Stimulated activated CD8-positive, alpha-beta memory T cell treated with anti-CD3 and anti-CD28 coated beads, Interleukin-7, amount 100 ng/mL, for 1 hour (primary cell): ENCODE measurements around the gene C1orf226.
"Not testable (repeated sequence)": the region's sequence is repeated elsewhere in the genome, so short reads cannot be mapped to it uniquely, and the experiment has no call there.

Experiments used
- DNase-seq, 2 donors: peaks; one replicate each; pipeline ENCODE4 v3.0.0-alpha.2; 2020; ENCODE audit warnings: low read depth in 2 of 2

C1orf226 gene, protein sequence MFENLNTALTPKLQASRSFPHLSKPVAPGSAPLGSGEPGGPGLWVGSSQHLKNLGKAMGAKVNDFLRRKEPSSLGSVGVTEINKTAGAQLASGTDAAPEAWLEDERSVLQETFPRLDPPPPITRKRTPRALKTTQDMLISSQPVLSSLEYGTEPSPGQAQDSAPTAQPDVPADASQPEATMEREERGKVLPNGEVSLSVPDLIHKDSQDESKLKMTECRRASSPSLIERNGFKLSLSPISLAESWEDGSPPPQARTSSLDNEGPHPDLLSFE

DNA sequence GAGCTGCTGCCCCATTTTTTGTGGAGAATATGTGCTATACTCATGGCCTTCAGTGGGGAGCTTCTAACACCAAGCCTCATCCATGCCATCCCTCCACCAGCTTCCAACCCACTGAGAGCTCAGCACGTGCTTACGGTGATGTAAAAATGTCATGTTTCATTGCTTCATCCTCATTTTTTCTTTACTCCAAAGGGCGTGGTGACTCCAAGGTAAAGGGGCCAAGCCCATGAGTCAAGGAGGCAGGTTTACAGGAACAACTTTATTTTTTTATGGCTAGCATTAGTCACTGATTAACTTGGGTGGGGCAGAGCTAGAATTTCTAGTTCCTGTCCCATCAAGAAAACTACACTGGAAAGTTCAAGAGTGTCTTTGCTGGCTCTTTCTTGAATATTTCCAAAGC is at the start of gene C1orf226:
Gene C1orf226 (plus strand): TSS at position 346 of the 400 bp plus-strand sequence. CDS start 174 bp downstream, outside the sequence.
- DNase-seq = no peak

DNA sequence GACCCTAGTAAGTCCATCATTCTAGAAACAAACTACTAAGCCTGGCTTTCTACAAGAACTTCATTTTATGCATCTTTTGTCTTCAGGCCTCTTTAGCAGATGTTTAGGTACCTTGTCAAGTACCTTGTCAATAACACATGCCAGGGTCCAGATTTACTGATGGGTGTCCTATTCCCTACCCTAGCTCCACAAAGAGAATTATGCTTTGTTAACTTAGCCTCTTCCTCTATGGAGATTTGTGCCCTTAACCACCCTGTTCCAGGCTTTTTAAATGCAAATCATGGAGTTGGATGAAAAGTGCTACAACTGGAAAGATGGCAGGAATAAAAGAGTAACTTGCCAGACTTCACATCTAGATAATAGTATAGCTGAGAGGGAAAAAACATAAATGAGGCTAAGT is 47.5 kb upstream of the C1orf226 start:
- DNase-seq = no peak

DNA sequence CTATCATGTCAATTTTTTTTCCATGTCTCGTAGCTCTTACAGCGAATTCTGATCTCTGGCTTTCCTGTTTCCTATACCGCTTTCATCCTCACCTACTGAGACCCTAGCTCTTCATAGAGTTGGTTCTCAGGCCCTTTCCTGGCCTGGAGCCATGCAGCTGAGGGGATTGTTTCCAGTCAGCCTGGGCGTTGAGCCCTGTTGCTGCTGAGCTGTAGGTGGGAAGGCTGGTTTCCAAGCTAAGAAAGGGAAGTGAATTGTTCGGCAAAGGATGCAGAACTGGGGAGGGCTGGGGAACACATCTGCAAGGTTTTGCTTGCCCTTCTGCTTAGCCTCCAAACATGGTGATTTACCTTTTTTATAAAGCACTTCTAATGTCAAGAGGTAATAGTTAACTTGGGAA is 46.4 kb upstream of the C1orf226 start:
- no peak for DNase-seq

DNA sequence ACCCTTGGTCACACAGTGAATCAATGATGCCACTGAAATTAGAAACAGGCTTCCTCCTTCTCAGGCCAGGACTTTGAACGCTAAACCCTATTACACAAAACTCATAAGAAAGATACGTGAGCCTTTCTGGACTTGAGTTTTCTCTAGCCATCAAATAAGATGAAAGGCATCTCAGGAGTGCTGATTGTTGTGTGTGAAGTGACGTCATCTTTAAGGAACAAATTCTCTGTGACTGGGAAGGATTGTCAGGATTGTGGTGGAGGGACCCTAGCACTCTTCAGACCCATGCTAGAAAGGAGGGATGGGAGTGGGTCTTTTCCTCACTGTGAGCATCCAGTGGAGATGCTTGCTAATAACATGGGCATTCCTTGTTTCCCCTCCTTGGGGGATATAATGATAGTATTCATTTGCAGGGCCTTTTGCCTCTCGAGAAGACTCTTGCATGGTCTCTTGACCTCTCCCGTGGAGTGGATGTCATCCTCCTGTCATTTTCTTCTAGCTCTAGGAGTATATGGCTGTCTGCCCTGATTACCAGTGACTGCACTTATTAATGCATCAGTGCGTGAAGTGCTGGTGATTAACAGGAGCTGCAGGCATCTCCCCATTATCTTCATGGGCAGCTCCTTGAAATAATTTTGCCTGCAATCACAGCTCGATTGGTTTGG is 44.8 kb upstream of the C1orf226 start:
- no peak for DNase-seq

DNA sequence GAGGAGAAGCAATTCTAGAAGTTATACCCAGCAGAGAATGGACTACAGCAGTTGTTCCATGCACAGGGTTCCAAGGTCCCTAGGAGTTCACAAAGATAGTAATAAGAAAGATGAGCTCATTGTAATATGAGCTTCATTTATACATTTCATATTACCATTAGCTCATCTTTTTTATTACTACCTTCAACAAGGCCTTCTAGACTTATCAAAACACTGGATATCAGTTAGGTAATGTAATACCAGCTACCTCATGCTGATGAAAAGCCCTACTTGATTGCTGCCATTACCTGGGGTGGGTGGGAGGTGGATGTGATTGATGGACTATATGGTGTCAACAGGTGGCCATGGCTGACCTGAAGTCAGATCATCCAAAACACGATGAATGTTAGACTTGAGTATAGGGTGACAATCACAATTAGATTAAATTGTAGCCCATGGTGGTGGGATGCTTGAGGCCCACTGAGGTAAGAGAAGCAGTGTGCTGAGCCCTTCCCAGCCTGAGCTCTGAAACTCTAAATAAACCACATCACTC is 39.0 kb upstream of the C1orf226 start:
- DNase-seq = no peak

DNA sequence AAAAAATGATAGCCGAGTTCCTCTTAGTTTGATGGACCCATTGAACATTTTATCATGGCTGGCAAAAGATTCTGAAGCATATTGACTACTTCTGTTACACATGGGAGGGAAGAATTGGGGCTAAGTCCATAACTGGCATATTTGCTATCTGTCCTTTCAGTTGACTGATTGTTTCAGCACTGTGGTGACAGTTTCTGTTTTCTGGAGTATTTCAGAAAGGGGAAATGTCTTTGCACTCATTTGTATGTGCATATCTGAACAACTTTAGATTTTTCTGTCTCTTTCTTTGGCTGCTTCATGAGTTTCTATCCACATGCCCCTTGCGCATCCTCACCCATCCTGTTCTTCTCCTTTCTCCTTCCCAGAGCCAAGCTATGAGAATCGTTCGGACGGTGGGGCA is 38.1 kb upstream of the C1orf226 start:
- no peak for DNase-seq

DNA sequence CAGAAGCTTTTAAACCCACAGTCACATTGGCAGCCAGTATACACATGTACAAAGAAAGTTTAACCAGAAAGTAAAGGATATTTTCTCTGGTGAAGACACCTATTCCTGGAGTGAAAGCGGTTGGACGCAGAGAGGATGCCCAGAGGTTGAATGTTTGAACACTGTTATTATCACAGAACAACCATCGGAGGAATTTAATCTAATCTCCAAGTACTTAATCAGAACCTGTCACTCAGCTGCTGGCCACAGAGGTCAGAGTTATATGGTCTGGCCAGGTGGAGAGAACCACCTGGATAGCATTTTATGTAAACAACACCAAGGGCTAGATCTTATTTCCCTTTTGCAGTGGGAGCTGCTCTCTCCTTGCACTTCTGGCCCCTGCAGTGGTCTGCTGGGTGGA is 34.2 kb upstream of the C1orf226 start:
- DNase-seq = no peak

DNA sequence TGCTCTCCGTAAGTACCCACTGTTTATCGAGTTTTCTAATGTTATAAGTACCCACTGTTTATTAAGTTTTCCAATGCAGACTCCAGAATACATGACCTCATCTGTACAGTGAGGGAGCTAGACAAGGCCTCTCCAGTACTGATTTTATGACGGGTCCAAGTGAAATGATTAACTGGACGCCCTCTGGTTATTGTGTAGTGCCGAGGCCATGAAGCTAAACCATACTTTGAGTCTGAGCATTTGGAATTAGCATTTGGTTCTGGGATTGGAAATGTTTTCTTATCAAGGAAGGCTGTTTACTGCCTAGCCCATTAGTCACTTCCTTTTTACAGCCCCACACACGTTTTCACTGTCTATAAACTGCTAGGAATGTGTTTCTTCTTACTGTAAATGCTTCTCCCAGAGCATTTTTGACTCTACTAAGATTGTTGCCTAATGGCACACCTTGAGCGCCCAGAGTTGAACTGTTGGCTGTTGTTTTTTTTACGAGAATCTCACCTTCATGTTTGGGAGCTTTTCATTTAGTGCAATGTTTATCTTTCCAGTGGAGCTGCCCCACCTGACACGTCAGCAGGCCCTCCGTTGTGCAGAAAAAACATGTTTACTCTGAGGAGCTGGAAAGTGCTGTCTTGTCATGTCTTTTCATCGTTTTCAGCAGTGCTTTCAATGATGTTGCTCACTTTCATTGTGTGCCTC is 31.7 kb upstream of the C1orf226 start:
- DNase-seq = no peak

DNA sequence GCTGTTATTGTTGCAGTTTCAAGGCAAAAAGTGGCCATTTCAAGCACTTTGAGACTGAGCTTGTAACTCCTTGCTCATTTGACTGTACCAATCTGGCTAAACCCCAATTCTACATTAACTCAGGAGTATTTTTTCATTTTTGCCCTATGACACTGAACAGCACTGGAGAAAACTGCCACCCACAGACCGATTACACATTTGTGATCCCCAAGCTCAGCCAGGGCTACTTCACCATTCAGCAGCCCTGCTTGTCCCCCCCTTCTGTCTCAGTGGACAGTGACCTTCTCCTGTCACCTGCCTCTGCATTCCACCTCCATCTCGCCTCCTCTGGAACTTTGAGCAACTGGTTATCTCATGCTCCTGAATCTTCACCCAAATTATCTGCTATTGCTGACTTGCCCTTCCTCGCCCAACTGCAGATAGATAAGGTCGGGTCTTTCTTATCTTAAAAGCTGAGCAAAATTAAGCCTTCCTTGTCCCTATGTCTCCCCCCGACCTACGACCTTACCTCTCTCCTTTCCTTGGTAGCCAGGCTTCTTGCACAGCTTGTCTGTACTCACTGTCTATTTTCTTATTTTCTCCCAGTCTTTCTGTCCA is 30.2 kb upstream of the C1orf226 start:
- no peak for DNase-seq

DNA sequence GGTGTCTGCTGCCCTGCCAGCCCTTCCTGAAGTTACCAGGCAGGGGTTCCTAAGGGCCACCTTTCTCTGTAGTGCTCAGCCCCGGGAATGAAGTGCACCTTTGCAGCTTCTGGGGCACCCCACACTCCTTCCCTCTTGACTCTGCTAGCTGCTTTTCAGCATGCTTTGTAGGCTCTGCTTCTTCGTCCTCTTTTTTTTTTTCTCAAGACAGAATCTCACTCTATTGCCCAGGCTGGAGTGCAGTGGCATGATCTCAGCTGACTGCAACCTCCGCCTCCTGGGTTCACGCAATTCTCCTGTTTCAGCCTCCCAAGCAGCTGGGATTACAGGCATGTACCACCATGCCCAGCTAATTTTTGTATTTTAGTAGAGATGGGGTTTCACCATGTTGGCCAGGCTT is 29.7 kb upstream of the C1orf226 start:
- not testable (repeated sequence) for DNase-seq

DNA sequence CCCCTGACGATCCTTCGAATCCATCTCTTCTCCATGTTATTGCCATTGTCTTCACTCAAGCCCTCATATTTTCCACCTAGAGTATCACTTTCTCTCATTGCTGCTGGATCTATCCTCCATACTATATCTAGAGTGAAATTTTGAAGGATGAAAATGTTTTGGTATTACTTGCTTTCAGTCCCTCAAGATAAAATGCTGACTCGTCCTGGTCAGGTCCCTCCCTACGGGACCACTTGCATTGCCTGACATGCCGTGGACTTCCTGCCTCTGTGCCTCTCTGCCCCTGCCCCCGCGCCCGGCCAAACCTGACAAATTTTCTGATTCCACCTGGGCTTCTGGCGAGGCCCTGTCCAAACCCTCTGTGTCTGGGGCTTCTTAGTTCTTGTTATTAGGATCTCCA is 28.4 kb upstream of the C1orf226 start:
- no peak for DNase-seq

DNA sequence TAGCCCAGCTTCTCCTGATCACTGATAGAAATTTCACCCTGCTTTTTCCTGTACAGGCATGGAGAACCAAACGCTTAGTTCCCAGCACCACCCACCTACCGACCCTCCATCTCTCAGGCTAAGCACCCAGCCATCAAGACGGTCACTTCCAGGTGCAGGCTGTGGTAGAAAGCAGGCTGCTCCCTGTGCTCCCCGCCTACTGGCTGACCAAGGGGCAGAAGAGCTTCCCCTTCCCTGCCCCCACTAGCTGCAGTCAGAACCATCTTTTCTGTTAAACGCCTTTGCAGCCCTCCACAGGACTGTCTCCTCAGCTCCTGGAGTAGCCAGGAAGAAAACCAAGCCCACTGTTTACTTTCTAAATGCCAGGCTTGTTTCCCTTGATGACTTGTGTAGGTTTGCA is 27.8 kb upstream of the C1orf226 start:
- no peak for DNase-seq

DNA sequence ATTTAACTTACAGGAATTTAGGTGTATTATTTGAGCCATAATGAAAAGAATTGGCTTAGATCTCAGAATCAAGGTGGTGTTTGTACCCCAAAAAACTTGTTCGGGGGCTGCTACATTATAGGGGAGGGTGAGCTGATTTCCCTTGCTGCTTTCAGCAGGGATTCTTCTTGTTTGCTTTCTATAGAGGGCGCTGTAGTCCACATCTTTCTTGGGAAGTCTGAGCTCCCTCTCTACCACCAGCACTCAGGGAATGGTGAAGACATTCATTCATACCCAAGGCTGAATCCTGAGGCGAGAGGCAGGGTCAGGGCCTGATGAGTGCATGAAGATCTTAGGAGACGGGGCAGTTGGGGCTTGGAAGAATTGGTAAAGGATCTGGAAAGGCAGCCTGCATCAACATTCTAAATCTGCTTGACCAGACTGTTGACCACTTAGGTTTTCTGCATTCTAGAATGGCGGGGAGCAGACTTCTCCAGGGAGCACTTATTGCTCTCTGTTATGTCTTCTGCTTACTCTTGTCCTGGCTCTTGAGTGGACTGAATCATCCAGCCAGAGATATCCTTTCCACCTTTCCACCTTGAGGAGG is 23.8 kb upstream of the C1orf226 start:
- no peak for DNase-seq

DNA sequence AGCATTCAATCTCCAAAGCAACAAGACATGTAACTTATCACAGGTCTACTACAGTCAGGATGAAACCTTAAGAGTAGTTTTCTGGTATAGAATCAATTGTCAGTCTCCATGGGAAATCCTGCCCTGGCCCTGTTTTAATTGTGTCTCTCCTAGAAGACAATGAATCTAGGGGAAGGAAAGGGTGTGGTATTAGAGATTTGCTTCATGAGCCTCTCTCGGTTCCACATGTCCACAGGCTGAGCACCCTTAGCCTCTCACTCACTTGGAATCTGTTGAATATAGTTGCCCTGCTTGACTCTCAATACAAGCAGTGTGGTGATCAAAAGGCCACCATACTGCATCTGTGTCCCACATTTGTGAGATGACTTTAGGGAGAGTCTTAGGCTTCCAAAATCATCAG is 22.6 kb upstream of the C1orf226 start:
- no peak for DNase-seq

DNA sequence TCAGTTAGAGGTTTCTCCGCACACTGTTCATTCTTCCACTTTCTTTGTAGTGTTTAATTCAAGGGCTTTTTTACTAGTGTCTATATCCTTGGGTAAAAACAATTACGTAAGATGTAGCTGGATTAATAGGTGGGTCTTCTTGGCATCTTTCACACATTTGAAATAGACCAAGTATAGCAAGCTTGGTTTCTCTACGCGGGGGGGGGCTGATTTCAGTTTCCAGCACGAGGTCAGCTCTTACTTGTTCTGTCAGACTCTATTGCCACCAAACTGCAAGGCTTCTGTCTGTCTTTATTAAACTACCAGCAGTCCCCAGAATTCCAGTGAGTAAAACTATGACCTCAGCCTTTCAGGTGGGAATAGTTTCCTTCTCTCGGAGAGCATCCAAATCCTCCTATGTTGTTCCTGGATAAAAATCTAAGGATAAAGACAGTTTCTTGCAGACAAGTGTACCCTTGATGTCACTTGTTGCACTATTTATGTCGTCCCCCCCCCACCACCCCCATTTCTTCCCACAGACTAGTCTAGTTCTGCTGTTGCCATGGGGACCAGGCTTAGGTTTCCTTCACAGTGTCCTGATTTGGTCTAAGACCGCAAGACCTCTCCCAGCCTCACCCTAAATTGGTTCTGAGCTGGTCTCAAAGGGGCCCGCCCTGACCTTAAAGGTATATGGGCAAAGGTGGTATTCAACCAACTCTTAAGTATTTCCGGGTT is 21.8 kb upstream of the C1orf226 start:
- DNase-seq = no peak

DNA sequence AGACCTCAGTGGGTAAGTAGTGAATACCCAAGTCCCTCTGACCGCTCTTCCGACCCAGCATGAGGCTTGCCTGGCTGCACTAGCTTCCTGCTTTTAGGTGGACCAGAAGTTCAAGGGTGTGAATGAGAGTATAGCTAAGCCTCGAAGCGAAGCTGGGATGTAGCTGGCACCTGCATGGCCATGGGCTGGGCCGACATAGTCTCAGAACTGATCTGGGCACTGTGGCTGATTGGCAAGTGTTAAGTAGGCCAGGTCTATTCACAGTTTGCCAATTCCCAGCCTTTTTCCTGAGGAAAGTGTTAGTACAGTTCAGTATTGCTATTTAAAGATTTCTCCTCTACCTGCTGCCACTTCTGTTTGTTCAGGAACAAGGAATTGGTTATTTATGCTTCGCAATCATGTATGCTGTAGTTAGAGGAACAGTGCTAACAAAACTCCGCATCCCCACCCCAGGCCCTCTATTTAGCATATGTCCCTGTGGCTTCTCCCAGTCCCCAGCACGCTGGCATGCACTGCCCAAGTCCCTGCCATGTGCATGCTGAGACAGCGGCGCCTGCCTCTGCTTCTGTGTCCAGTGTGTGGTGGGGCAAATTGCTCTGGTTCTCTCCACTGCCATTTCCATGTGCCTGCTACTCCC is 21.2 kb upstream of the C1orf226 start:
- no peak for DNase-seq

DNA sequence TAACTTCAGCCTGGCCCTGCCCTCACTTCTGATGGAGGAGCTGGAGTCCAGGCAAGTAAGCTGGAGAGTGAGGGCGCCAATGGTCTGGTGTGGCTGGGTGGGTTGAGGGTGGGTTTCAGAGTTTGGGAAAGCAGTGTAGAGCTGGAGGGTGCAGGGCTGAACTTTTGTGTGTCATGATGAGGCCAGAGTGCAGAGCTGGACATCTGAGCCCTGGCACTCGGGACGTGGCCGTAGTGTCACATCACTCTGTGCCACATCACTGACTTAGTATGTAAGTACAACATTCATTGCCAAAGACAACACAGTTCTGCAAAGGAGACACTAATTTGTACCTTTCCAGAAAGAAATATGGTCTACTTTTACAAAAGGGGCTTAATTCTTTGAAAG is 20.7 kb upstream of the C1orf226 start:
- DNase-seq = no peak

DNA sequence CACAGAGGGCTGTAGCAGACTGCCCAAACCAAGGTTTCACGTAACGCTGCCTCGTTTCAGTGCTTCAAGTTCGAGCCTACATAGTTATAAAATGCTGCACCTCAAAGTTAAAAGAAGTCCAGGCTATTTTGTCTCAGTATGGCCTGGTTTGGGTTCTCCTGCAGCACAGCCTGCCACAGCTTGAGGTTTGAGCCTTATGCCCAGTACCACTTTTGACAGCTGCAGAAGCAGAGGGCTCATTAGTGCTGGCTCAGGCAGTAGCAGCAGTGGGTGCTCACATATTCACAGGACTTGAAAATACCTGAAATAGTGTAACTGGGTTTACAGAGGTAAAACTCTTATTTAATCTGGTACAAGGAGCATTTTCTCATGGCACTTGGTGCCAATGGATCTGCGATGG is 20.2 kb upstream of the C1orf226 start:
- no peak for DNase-seq

DNA sequence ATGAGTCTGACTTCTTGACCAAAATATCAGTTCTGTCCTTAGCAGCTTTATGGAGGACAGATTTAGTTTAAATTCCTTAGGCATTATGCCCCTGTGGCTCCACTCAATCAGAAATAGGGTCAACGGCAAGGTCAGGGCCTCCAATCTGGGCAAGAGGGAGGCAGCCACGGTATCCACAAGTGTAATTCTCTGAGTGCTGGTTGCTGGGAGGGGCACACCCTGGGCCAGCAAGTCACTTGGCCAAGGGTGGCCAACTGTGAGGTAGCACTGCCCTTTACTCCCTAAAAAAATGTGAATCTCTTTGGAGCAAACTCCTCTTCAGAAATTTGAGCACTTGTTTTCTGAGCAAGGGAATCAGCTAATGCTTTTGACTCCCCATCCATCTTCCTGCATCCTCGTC is 17.7 kb upstream of the C1orf226 start:
- no peak for DNase-seq

DNA sequence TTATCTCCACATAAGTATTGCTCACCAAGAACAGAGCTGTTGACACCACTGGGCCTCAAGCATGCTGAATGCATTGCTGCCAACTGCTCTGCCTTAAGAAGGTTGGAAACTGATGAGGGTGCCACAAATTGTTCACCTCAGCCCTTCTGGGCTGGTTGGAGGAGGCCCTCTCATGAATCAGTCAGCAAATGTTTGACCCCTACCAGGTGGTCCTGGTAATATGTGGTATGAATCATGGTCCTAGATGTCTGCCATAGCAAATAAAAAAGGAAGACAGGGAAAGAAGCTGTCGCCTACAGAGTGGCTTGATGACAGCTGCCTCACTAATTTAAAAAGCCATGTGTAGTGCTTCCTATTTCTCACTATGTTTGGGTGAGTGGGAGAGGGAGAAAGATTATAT is 17.0 kb upstream of the C1orf226 start:
- no peak for DNase-seq
